Fibroblast of lung (primary cell): ENCODE results near the gene CNN2.

Experiments
- EZH2 ChIP-seq: IDR thresholded peaks from 2 replicates; pipeline ENCODE4 v1.5.1; 2012; ENCODE audit warnings: low read length, control low read depth, mild to moderate bottlenecking; ENCODE audit errors: missing control alignments
- TF ChIP-seq, protein P1 (sequence below), 2 donors: IDR thresholded peaks in 1 of 2; conservative IDR thresholded peaks in 1 of 2; 1 replicate in 1 of 2; 2 replicates in 1 of 2; pipeline ENCODE4 v1.5.1; 2011 to 2012; ENCODE audit warnings: low read length in 2 of 2, control low read depth in 1 of 2, inconsistent platforms in 1 of 2, low read depth in 1 of 2, mild to moderate bottlenecking in 1 of 2

DNA sequence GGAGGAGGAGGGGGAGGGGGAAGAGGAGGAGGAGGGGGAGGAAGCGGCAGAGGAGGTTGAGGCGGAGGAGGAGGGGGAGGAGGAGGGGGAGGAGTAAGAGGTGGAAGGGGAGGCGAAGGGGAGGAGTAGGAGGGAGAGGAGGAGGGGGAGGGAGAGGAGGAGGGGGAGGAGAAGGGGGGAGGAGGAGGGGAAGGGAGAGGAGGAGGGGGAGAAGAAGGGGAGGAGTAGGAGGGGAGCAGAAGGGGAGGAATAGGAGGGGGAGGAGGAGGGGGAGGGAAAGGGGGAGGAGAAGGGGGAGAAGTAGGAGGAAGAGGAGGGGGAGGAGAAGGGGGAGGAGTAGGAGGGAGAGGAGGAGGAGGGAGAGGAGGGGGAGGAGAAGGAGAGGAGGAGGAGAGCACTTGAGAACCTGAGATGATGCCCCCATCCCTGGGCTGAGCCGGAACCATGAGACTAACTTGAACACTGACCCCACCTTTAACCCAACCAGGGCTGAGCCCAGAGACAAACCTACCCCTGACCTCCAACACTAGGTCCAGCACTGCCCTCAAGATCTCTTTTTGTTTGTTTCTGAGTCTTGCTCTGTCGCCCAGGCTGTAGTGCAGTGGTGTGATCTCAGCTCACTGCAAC lies 26.1 kb downstream of the CNN2 start:
- TF ChIP-seq, protein P1, sequence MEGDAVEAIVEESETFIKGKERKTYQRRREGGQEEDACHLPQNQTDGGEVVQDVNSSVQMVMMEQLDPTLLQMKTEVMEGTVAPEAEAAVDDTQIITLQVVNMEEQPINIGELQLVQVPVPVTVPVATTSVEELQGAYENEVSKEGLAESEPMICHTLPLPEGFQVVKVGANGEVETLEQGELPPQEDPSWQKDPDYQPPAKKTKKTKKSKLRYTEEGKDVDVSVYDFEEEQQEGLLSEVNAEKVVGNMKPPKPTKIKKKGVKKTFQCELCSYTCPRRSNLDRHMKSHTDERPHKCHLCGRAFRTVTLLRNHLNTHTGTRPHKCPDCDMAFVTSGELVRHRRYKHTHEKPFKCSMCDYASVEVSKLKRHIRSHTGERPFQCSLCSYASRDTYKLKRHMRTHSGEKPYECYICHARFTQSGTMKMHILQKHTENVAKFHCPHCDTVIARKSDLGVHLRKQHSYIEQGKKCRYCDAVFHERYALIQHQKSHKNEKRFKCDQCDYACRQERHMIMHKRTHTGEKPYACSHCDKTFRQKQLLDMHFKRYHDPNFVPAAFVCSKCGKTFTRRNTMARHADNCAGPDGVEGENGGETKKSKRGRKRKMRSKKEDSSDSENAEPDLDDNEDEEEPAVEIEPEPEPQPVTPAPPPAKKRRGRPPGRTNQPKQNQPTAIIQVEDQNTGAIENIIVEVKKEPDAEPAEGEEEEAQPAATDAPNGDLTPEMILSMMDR (conservative IDR thresholded peaks at IDR 0.05 in 1 of 2, IDR thresholded peaks at IDR 0.05 in 1 of 2; ENCODE audit: low read depth in 1 of 2, low read length in 2 of 2): no peak
- TF ChIP-seq EZH2: no peak
